ENCODE measurements around the gene CLCA2.
A peak's percentile ranks its signal among the peaks of the same experiment; 100 is the strongest.

Gene CLCA2

DNA sequence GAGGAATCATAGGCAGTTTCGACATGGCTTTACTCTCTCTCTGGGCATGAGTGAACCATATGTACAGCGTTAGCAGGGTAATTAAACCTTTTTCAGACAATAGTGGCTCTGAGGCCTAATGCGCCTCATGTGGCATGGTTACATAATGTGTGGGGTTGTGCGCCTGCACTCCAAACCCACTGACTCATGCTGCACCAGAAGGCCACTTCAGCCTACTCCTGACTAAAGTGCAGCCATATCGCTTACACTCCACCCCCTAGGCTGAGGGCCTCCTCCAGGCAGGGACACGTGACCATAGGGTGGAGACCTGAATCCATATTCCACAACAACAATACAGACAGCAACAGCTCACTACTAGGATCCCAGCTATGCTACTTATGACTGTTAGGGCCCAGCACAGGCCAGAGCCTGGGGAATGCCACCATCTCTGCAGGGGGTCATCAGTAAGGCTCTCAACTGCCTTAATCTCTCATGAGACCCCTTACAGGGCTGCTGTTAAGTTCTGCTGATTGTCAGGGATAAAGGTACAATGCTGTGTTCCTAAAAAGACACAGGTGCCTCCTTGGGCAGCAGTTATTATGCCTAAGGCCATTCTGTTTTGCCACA is 14.5 kb upstream of the CLCA2 start:
- TF ChIP-seq, protein P1, sequence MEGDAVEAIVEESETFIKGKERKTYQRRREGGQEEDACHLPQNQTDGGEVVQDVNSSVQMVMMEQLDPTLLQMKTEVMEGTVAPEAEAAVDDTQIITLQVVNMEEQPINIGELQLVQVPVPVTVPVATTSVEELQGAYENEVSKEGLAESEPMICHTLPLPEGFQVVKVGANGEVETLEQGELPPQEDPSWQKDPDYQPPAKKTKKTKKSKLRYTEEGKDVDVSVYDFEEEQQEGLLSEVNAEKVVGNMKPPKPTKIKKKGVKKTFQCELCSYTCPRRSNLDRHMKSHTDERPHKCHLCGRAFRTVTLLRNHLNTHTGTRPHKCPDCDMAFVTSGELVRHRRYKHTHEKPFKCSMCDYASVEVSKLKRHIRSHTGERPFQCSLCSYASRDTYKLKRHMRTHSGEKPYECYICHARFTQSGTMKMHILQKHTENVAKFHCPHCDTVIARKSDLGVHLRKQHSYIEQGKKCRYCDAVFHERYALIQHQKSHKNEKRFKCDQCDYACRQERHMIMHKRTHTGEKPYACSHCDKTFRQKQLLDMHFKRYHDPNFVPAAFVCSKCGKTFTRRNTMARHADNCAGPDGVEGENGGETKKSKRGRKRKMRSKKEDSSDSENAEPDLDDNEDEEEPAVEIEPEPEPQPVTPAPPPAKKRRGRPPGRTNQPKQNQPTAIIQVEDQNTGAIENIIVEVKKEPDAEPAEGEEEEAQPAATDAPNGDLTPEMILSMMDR (IDR thresholded peaks at IDR 0.05; ENCODE audit: insufficient read depth, low read depth, low read length, missing control alignments): no peak
- DNase-seq (ENCODE audit: low read depth): no peak
- no peak overlapping the region for H3K4me3 ChIP-seq (ENCODE audit: low read depth, low read length)

DNA sequence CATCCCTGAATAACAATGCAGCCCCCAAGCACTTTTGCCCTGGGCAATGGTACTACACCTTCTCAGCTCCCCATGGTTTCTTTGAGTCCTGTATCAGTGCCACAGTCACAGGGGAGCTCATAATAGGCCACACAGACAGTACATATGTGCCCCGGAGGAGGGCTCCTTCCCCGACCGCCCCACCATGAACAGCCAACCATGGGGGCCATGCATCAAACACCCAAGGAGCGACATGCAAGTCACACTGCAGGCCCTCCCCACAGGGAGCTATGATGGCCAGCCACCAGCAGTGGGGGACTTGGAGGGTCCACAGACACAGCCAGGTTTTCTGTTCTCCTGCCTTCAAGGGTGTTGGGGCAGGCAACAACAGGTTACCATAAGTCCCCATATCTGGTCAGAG is 13.1 kb upstream of the CLCA2 start:
- no peak for DNase-seq (ENCODE audit: low read depth)
- TF ChIP-seq, protein P1 (IDR thresholded peaks at IDR 0.05; ENCODE audit: insufficient read depth, low read depth, low read length, missing control alignments): no peak

DNA sequence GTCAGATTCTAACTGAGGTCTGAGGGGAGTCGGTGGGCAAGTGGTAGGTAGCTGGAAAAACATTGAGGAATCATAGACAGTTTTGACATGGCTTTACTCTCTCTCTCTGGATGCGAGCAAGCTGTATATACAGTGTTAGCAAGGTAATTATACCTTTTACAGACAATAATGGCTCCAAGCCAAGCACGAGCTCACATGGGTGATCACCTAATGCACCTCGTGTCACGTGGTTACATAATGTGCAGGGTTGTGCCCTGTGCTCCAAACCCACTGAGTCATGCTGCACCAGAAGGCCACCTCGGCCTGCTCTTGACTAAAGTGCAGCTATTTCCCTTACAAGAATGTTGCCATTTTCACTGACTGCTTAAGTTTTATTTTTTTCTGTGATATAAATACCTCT is 7.6 kb upstream of the CLCA2 start:
- H3K4me3 ChIP-seq (ENCODE audit: low read depth, low read length): no peak overlapping the region
- DNase-seq (ENCODE audit: low read depth): no peak
- TF ChIP-seq, protein P1 (IDR thresholded peaks at IDR 0.05; ENCODE audit: insufficient read depth, low read depth, low read length, missing control alignments): no peak

More for the DNA sequence above, 13.1 kb upstream of the CLCA2 start:
- H3K4me3 ChIP-seq (ENCODE audit: low read depth, low read length): no peak overlapping the region

DNA sequence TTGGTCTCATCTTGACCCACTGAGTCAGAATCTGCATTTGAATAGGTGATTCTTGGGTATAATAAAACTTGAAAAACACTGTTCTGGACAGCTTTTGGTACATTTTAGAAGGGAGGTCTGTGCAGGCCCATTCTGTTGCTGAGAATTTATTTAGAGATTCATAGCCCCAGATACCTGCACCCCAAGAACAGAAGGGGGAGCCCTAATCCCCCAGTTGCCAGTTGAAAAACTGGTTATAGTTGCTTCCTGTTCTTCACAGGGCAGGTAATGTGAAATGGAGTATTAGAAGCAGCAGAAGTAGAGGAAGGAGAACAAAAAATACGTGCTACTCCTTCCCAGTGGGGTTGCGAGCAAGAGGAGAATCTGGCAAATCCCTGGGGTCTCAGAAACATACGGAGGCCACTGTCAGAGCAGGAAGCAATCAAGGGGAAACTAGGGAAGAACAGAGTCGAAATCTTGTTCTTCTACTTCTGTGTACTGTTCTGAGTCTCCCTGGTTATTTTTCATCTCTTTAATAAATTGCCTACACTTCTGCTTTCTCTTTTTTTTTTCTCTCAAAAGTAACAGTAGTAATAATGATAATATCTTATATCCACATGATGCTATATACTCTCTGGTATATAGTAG is 4.6 kb upstream of the CLCA2 start:
- TF ChIP-seq, protein P1 (IDR thresholded peaks at IDR 0.05; ENCODE audit: insufficient read depth, low read depth, low read length, missing control alignments): peak; percentile 71
- peak; percentile 62 for DNase-seq (ENCODE audit: low read depth)
- peak overlapping the region; percentile 15 for H3K4me3 ChIP-seq (ENCODE audit: low read depth, low read length)

DNA sequence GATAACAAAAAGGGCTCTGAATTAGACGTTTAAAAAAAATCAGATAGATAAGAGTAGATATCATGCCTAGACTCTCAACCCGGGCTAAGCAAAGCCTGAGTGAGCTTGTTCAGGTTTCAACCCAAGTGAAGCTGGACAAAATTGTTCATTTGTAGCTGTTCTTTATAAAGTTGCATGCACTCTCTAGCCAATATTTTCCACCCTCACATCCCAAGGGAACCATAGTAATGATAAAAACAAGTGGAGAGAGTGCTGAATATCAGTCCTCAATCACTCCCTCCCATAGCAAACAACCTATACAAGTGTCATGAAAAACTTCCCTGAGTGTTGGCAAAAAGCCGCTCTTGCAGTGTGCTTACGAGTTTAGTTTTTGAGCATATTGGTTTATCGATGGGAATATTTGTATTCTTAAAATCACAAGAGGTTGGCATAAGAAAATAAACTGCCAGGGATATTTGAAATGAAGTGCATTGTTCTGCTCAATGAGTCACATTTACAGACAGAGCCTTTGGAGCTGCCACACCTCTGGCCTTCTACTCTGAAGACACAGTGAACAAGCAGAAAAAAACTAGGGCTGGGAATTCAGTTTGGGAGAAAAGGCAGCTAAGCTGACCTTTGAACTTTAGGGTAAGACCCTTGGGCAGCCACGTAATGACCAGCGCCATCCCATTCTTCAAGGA is 2.2 kb upstream of the CLCA2 start:
- TF ChIP-seq, protein P1 (IDR thresholded peaks at IDR 0.05; ENCODE audit: insufficient read depth, low read depth, low read length, missing control alignments): no peak
- DNase-seq (ENCODE audit: low read depth): no peak

DNA sequence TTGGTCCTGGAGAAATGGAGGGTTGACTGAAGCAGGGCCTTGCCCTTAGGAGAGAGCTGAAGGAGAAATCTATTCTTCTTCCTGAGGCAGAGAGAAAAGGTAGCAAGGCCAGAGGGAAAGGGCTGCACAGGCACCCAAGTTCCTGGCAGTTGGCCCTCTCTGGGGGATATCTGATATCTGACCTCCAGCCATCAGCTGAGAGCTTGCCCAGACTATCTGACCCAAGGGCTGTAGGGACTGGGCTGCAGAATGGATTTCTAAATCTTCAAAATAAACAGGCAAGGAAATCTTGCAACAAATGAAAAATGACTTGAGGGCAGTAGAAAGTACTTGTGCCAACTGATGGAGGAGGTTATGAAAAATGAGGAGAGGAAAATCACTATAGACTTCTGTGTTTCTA is 498 bp upstream of the CLCA2 start:
- H3K4me3 ChIP-seq (ENCODE audit: low read depth, low read length): no peak overlapping the region

More for the DNA sequence above, 2.2 kb upstream of the CLCA2 start:
- H3K4me3 ChIP-seq (ENCODE audit: low read depth, low read length): no peak overlapping the region

More for the DNA sequence above, 498 bp upstream of the CLCA2 start:
- TF ChIP-seq, protein P1 (IDR thresholded peaks at IDR 0.05; ENCODE audit: insufficient read depth, low read depth, low read length, missing control alignments): no peak
- no peak for DNase-seq (ENCODE audit: low read depth)
